ENCODE measurements around the gene ETV6. TPM values are rescaled to one million over a fixed set of nuclear protein-coding genes. Genes with fewer than 3 reads are reported as not detected.

Gene ETV6
- total and polyA plus RNA-seq, 2 of the 8 experiments (the other 6 are each of a cell fraction or from before 2014, with no cell fraction given) = 5.5 to 23.9 TPM

DNA sequence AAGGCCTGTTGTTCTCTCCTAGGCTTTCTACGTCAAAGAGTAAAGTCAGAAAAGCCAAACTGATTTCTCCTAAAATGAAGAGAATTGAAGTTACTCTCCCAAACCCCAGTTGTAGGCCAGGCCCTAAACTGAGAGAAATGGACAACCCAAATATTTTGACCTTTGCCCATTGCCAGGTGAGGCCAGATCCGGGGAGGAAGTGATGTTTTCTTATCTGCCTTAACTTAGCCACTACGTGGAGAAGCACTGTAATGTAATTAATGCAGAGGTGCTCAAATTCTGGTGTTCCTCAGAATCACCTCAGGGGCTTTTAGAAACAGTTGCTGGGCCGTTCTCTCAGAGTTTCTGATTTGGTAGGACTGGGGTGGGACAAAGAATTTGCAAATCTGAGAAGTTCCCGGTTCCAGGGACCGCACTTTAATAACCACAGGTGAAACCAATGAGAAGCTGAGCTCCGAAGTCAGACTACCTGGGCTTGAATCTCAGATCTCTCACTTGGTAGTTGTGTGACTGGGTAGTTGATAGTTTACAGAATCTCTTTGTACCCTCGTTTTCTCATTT is 73.2 kb downstream of the ETV6 start:
- Histone ChIP-seq H3K23ac (ENCODE audit: insufficient read length) (no peak overlapping the region), H2BK20ac (ENCODE audit: low read length) (no peak overlapping the region), H3K4me1 (replicated peaks in 1 of 4; ENCODE audit: control insufficient read depth in 3 of 4, insufficient read depth in 4 of 4, low read length in 3 of 4) (peaks cover 4 to 14% (median 9%) of the 10 kb centered on the region in 4 experiments; a peak in 6 of 7 replicates), H2BK15ac (ENCODE audit: low read length) (no peak overlapping the region), H3K18ac (ENCODE audit: extremely low read depth, low read length) (no peak overlapping the region), H3K9ac (replicated peaks in 1 of 4; ENCODE audit: extremely low read depth in 1 of 4, low read depth in 3 of 4, low read length in 3 of 4) (no peak overlapping the region), H2BK120ac (replicated peaks; ENCODE audit: low read depth, low read length) (no peak overlapping the region), H3K27me3 (replicated peaks in 1 of 4; ENCODE audit: control insufficient read depth in 3 of 4, extremely low read depth in 1 of 4, insufficient read depth in 3 of 4, low read length in 3 of 4) (no peaks in the 10 kb centered on the region), H2AFZ (ENCODE audit: low read length) (no peak overlapping the region), H2BK5ac (ENCODE audit: low read depth, low read length) (no peak overlapping the region), H3K79me2 (ENCODE audit: control insufficient read depth in 1 of 2, insufficient read depth in 2 of 2, low read length in 2 of 2) (peaks cover 0 to 4% of the 10 kb centered on the region in 2 experiments; a peak in 1 of 4 replicates), H3K56ac (replicated peaks; ENCODE audit: insufficient read length, low read depth, low read length) (no peak overlapping the region), H4K5ac (ENCODE audit: insufficient read length, low read depth, low read length) (no peak overlapping the region), H4K8ac (ENCODE audit: extremely low read depth, insufficient read depth, low read length) (no peak overlapping the region), H3K14ac (ENCODE audit: insufficient read length) (no peak overlapping the region), H3K4me3 (ENCODE audit: extremely low read depth in 1 of 4, insufficient read depth in 2 of 4, low read depth in 3 of 4, low read length in 4 of 4) (no peak overlapping the region), H3K4me2 (ENCODE audit: insufficient read depth in 1 of 2, low read depth in 2 of 2, low read length in 2 of 2) (no peak overlapping the region), H4K20me1 (replicated peaks in 1 of 2; ENCODE audit: control insufficient read depth in 1 of 2, insufficient read depth in 2 of 2, low read length in 2 of 2) (peaks cover 0 to 2% of the 10 kb centered on the region in 2 experiments), H4K91ac (replicated peaks; ENCODE audit: insufficient read length, low read length) (no peak overlapping the region), H3K27ac (ENCODE audit: low read depth, low read length) (no peak overlapping the region), H3K23me2 (ENCODE audit: low read depth, low read length) (no peaks in the 10 kb centered on the region), H2AK5ac (ENCODE audit: low read depth, low read length) (no peak overlapping the region), H3K9me3 (ENCODE audit: insufficient read depth in 2 of 2, low read depth in 1 of 2, low read length in 1 of 2) (no peaks in the 10 kb centered on the region), H2BK12ac (ENCODE audit: low read depth, low read length) (no peak overlapping the region), H3K4ac (replicated peaks; ENCODE audit: insufficient read length, low read depth, low read length) (no peak overlapping the region), H3K79me1 (ENCODE audit: low read depth, low read length) (peaks cover 4% of the 10 kb centered on the region; the same call in 1 of the 2 replicates), H3K36me3 (ENCODE audit: control insufficient read depth in 2 of 4, insufficient read depth in 4 of 4, low read length in 3 of 4) (no peaks in the 10 kb centered on the region)
- WGBS, 2 experiments (ENCODE audit: extremely low coverage in 1 of 2, insufficient coverage in 1 of 2, insufficient read length in 1 of 2, insufficient replicate concordance in 2 of 2, low coverage in 1 of 2, low lambda C conversion rate in 2 of 2, missing lambda C conversion rate in 1 of 2) = 86% methylated on average over 8 of the region's 8 CpGs; no CpG with 5 or more reads in 1 of the 2 experiments
- ChIA-PET CTCF (ENCODE audit: partially characterized antibody) (interaction anchor here (1.0 kb wide), 1 partner anchor 53 kb away, joined by 3 read pairs; no protein-coding TSS in a partner anchor), POLR2A (ENCODE audit: partially characterized antibody) (no interaction called here)
- FAIRE-seq (no peak), DNase-seq (ENCODE audit: low read depth in 1 of 2, low spot score in 2 of 2) (no peak)
- TF ChIP-seq SRF (IDR thresholded peaks at IDR 0.05; ENCODE audit: low read depth, low read length) (no peak), ZNF274 (IDR thresholded peaks at IDR 0.05; ENCODE audit: borderline replicate concordance, extremely low read depth, low read length) (no peak), SIRT6 (IDR thresholded peaks at IDR 0.05; ENCODE audit: low read length) (no peak), CTBP2 (IDR thresholded peaks at IDR 0.05; ENCODE audit: borderline replicate concordance, insufficient read depth, insufficient read length, low read length) (no peak)
- TF ChIP-seq, protein P1, sequence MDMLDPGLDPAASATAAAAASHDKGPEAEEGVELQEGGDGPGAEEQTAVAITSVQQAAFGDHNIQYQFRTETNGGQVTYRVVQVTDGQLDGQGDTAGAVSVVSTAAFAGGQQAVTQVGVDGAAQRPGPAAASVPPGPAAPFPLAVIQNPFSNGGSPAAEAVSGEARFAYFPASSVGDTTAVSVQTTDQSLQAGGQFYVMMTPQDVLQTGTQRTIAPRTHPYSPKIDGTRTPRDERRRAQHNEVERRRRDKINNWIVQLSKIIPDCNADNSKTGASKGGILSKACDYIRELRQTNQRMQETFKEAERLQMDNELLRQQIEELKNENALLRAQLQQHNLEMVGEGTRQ (IDR thresholded peaks at IDR 0.05; ENCODE audit: low read length) = no peak

All from H1 (cell line).